ACHN (cell line): Measurements from ENCODE around the gene DPYD.

ENCODE experiments used
- DNase-seq: peaks from one replicate; pipeline ENCODE4 v3.0.0-alpha.2; 2015
- in situ Hi-C: cut with HindIII; loops from 2 replicates; pipeline ENCODE4 v1.10.0; 2017; ENCODE audit warnings: low sequenced_read_pairs, low pct_ligation_motif_present, low pct_unique_long_range_greater_than_20kb

The DPYD gene

GRCh38 chr1:97091679-97092078 is 829.2 kb downstream of the DPYD start:
- in situ Hi-C loops: no loop called here
- no peak for DNase-seq

DNA sequence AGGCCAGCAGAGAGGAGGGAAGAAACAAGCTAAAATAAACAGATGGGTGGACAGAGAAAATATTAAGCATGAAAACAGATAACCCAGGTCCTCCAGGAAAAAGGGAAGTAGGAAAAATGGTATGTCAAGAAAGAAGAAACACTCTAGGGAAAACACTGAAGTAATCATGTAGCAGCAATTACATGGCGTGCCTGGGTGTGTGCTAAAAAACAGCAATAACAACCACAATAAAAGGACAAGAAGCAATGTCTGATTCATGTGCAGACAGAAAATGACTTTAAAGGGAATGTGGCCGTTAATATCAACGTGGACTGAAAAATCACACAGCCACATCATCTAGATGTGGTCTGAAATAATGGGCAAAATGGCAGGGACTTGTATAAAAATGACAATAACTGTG is 829.6 kb downstream of the DPYD start:
- DNase-seq: no peak
- in situ Hi-C loops: no loop called here

- no peak for DNase-seq
- in situ Hi-C loops: no loop called here
Observed at GRCh38 chr1:97090725-97091124, 830.1 kb downstream of the DPYD start.

- no peak for DNase-seq
- in situ Hi-C loops: no loop called here
Observed at GRCh38 chr1:97089173-97089572, 831.7 kb downstream of the DPYD start.

DNA sequence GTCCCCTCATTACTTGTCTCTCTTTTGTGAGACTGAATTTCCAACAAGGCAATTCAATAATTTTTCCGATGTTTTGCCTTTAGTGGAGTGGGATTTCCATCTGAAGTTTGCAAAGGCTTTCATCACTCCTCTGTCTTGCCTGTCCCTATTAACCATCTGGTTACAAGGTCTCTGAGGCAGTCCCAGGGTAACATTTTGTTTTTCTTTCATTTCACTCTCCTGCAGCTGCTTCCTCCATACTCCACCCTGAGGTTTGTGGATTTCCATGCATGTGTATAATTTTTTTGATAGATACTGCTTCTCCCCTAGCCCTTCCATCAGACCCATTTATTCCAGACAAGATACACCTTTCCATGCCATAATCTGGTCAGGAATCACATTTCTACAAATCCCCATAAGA is 832.4 kb downstream of the DPYD start:
- in situ Hi-C loops: no loop called here
- DNase-seq: no peak

- no peak for DNase-seq
- in situ Hi-C loops: no loop called here
Observed at GRCh38 chr1:97084546-97084945, 836.3 kb downstream of the DPYD start.

- in situ Hi-C loops: no loop called here
- no peak for DNase-seq
Observed at GRCh38 chr1:97082160-97082848, 838.5 kb downstream of the DPYD start.

DNA sequence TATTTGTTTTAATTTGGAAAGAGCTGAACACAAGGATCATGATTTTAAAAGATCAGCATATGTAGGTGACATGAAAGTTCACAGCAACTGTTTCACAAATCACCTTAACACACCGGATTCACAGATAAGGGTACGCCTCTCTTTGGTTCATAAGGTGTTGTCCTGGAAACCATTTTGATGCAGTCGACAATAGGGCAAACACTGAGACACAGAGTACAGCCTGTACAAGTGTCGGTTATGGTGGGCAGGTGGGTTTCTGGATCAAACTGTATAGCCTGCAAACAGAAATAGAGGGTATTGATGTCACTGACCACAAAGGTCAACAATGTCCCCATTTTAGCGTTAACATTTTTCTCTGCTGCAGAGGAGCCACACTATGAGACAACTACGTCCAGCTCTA is 842.0 kb downstream of the DPYD start:
- in situ Hi-C loops: no loop called here
- DNase-seq: no peak

DNA sequence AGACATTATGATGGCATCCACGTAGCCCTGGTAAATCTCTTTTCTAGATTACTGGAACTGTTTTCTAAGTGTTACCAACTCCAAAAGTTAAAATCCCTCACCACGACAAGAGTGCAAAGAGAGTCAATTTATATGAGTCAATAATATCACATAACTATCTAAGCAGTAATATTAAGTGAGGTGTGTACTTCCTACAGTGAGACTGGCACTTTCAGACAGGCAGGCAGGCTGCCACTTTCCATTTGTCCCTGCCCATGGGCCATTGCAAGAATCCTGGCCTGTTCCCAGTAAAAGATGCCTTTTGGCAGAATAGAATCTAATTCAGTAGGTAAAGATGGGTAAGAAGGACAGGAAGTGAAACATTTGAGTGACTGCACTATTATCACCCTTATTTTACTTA is 843.6 kb downstream of the DPYD start:
- DNase-seq: no peak
- in situ Hi-C loops: no loop called here

GRCh38 chr1:97074771-97075170 is 846.1 kb downstream of the DPYD start:
- DNase-seq: no peak
- in situ Hi-C loops: no loop called here

DNA sequence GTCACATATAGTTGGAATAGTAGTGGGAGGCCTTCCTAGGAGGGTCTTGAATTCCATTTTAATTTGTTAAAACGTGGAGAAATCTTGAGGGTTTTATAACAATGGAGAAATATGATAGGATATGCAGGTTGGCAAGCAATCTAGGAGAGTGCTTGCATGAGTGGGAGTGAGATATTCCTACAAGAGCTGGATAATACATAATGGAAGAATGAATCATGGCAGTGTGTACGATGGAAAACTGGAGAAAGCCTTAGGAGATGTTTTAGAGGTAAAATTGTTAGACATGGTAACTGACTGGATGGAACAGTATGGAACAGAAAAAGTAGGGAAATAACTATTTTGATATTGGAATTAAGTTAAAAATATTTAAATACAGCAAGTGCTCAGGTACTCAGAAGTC is 846.9 kb downstream of the DPYD start:
- in situ Hi-C loops: no loop called here
- DNase-seq: no peak

DNA sequence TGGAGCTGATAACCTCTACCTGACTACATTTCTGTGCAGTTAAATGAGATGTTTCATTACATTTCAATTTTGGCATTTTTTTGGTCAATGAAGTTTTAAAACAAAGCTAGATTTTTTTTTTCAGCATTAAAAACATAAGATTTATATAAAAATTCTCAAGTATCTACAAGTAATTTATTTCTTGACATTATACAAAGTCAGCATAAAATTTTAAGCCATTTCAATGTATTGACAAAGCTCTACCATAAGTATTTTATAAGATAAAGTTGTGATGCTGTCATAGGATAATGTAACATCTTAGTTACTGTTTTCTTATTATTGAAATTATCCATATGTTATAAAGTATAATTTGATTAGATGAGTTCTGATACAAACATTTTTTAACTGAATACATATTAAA is 847.7 kb downstream of the DPYD start:
- in situ Hi-C loops: no loop called here
- no peak for DNase-seq

- in situ Hi-C loops: no loop called here
- DNase-seq: no peak
Observed at GRCh38 chr1:97071173-97071572, 849.7 kb downstream of the DPYD start.

DNA sequence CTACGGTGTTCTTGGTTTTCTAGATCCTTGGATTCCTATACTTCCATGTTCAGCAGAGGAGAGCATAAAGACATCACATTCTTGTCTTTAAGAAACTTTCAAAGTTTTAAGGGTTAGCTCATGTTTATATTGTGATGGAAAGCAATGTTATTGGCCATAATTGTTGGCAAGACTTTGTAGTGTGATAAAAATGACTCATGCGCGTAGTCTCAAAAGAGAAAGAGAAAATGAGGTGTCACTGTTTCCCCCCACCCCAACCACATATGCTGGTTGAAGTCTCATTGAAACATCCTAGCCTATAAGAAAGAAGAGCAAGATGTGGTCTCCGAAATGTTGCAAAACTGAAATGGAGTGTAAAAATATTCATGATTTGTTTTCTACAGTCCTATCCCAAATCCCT is 850.5 kb downstream of the DPYD start:
- DNase-seq: no peak
- in situ Hi-C loops: no loop called here

GRCh38 chr1:97069312-97069711 is 851.5 kb downstream of the DPYD start:
- no peak for DNase-seq
- in situ Hi-C loops: no loop called here

GRCh38 chr1:97066860-97067259 is 854.0 kb downstream of the DPYD start:
- no peak for DNase-seq
- in situ Hi-C loops: no loop called here

GRCh38 chr1:97063532-97063931 is 857.3 kb downstream of the DPYD start:
- in situ Hi-C loops: no loop called here
- DNase-seq: no peak

DNA sequence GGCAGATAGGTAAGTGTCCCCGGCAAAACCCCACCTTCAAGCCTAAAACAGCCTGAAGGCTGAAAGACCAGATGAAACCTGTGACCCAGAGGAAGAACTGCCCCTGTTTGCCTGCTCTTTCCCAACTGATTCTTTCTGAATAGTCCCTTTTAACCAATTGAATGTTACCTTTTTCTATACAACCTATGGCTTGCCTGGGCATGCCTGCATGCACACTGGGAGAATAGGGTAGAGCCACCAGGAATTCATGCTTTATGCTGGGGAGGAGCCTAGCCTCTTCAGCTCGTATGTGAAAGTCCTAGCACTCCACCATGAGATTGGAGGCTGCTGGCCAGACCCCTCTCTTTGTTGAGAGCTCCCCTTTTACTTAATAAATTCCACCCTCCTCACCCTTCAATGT is 859.2 kb downstream of the DPYD start:
- DNase-seq: no peak

GRCh38 chr1:97056386-97056785 is 864.4 kb downstream of the DPYD start:
- in situ Hi-C loops: no loop called here
- DNase-seq: no peak

More for the DNA sequence above, 859.2 kb downstream of the DPYD start:
- in situ Hi-C loops: no loop called here

GRCh38 chr1:97053268-97053667 is 867.6 kb downstream of the DPYD start:
- DNase-seq: no peak
- in situ Hi-C loops: no loop called here

GRCh38 chr1:97051823-97052222 is 869.0 kb downstream of the DPYD start:
- in situ Hi-C loops: no loop called here
- DNase-seq: no peak
